Caco-2 (cell line): ENCODE data around the gene CASTOR1. TPM values are rescaled to one million over a fixed set of nuclear protein-coding genes. Genes with fewer than 3 reads are reported as not detected.

Experiments
- BruUV-seq: library from RNA; stranded (reverse); fragments of 400-500 nt; replicated peaks from 2 replicates; lab custom pipeline; 2021; lab: Mats Ljungman, UMichigan
- CTCF ChIA-PET: fragments of 300-600 bp; sonication (Branson Sonifier 250); formaldehyde crosslinking; loops from one replicate; lab custom pipeline; 2022; ENCODE audit warnings: antibody characterized with exemption; lab: Charles Lee
- POLR2A ChIA-PET: fragments of 300-600 bp; sonication (Branson Sonifier 250); formaldehyde crosslinking; loops from one replicate; lab custom pipeline; 2022; ENCODE audit warnings: antibody characterized with exemption; lab: Charles Lee
- DNase-seq, 2 experiments: peaks; one replicate each; pipeline versions ENCODE4 v3.0.0 to v3.0.0-alpha.2; 2020 to 2022
- H3K27me3 ChIP-seq: replicated peaks from 2 replicates; pipeline ENCODE4 v1.6.0; 2011; ENCODE audit warnings: low read length; ENCODE audit not compliant: control insufficient read depth, insufficient read depth
- H3K36me3 ChIP-seq: 2 replicates; pipeline ENCODE4 v1.5.1; 2011; ENCODE audit warnings: low read length; ENCODE audit not compliant: control insufficient read depth, insufficient read depth
- H3K4me1 ChIP-seq: fragments of 250-450 bp; sonication (Bioruptor Pico); 2 replicates; pipeline ENCODE4 v1.5.1; 2020; ENCODE audit warnings: mild to moderate bottlenecking
- H3K4me3 ChIP-seq: 2 replicates; pipeline ENCODE4 v1.5.1; 2011; ENCODE audit warnings: low read depth, mild to moderate bottlenecking, control low read depth, low read length
- H3K9me3 ChIP-seq: fragments of 250-450 bp; sonication (Bioruptor Pico); 2 replicates; pipeline ENCODE4 v1.5.1; 2020; ENCODE audit warnings: mild to moderate bottlenecking, moderate library complexity
- H3K27ac Mint-ChIP-seq: one replicate; pipeline ENCODE4 v1.8.0; 2022; ENCODE audit warnings: mixed read lengths; ENCODE audit not compliant: unreplicated experiment
- H3K27me3 Mint-ChIP-seq: one replicate; pipeline ENCODE4 v1.8.0; 2022; ENCODE audit warnings: mixed read lengths; ENCODE audit not compliant: insufficient read depth, unreplicated experiment
- H3K36me3 Mint-ChIP-seq: one replicate; pipeline ENCODE4 v1.8.0; 2022; ENCODE audit warnings: mild to moderate bottlenecking, mixed read lengths; ENCODE audit not compliant: insufficient read depth, unreplicated experiment
- H3K4me1 Mint-ChIP-seq: one replicate; pipeline ENCODE4 v1.8.0; 2022; ENCODE audit warnings: low read depth, mixed read lengths; ENCODE audit not compliant: unreplicated experiment
- H3K4me3 Mint-ChIP-seq: one replicate; pipeline ENCODE4 v1.8.0; 2022; ENCODE audit warnings: mild to moderate bottlenecking, moderate library complexity, mixed read lengths; ENCODE audit not compliant: unreplicated experiment
- H3K9me3 Mint-ChIP-seq: one replicate; pipeline ENCODE4 v1.8.0; 2022; ENCODE audit warnings: mixed read lengths; ENCODE audit not compliant: unreplicated experiment
- intact Hi-C: fragments of 100-400 bp; cut with micrococcal nuclease; formaldehyde crosslinking; loops from one replicate; pipeline ENCODE4 v1.10.0; 2022; ENCODE audit not compliant: unreplicated experiment
- total RNA-seq: library from RNA; stranded (reverse); gene quantifications from 2 replicates; pipeline ENCODE4 v1.2.3, GENCODE V29; 2022
- TF ChIP-seq, protein P1 (sequence below), 2 experiments: fragments of 200-600 bp in 1 of 2; IDR thresholded peaks; 1 replicate in 1 of 2; 2 replicates in 1 of 2; pipeline versions ENCODE4 v1.5.1 to v1.8.0; 2011 to 2022; ENCODE audit warnings: antibody characterized with exemption in 1 of 2, control low read depth in 1 of 2, inconsistent platforms in 1 of 2, low read depth in 1 of 2, low read length in 1 of 2, mild to moderate bottlenecking in 1 of 2, moderate library complexity in 1 of 2; ENCODE audit not compliant: insufficient read depth in 1 of 2, severe bottlenecking in 1 of 2, unreplicated experiment in 1 of 2

Gene CASTOR1
- total RNA-seq, 1 experiment from 2014 or later, result 6.3 TPM

DNA sequence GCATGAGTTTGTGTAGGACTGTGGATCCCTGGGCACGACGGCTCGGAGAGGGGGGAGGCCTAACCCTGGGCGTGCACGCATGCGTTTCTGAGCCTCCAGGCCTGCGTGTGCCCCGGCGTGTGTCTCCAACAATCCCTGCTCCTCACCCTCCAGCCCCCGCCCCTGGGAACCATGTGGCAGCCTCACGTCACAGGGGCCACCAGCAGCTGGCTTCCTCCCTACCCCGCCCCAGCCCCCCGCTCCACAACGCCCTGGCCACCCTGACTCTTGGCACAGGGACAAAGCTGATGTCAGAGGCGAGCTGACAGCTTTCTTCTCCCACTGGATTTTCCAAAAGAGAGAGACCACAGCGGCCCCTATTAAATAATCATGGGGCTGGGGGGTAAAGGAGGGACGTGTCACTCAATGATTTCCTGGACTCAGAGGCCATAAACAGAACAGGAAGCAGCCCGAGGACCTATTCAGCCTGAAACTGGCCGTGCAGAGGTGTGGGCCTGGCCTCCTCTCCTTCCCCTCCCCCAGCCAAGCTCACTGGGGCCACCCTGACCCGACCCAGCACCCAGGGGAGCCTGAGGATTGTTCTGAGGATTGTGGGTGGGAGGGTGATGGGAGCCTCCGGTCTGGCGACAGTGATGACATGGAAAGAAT lies 36.0 kb downstream of the CASTOR1 start:
- no peak for DNase-seq
- POLR2A ChIA-PET, result interaction anchor here (0.6 kb wide), 1 partner anchor 1336 kb away, joined by 3 read pairs; no protein-coding TSS in a partner anchor
- BruUV-seq, result no TSS peak
- Histone ChIP-seq H3K36me3 (no peaks in the 10 kb centered on the region), H3K4me1 (peaks cover 33% of the 10 kb centered on the region), H3K9me3 (no peaks in the 10 kb centered on the region), H3K4me3 (no peak overlapping the region), H3K27me3 (no peaks in the 10 kb centered on the region)
- Mint-ChIP-seq H3K27ac (no peak overlapping the region), H3K36me3 (no peaks in the 10 kb centered on the region), H3K9me3 (no peaks in the 10 kb centered on the region), H3K4me1 (peaks cover 26% of the 10 kb centered on the region), H3K4me3 (no peak overlapping the region), H3K27me3 (no peaks in the 10 kb centered on the region)
- TF ChIP-seq, protein P1, sequence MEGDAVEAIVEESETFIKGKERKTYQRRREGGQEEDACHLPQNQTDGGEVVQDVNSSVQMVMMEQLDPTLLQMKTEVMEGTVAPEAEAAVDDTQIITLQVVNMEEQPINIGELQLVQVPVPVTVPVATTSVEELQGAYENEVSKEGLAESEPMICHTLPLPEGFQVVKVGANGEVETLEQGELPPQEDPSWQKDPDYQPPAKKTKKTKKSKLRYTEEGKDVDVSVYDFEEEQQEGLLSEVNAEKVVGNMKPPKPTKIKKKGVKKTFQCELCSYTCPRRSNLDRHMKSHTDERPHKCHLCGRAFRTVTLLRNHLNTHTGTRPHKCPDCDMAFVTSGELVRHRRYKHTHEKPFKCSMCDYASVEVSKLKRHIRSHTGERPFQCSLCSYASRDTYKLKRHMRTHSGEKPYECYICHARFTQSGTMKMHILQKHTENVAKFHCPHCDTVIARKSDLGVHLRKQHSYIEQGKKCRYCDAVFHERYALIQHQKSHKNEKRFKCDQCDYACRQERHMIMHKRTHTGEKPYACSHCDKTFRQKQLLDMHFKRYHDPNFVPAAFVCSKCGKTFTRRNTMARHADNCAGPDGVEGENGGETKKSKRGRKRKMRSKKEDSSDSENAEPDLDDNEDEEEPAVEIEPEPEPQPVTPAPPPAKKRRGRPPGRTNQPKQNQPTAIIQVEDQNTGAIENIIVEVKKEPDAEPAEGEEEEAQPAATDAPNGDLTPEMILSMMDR (IDR thresholded peaks at IDR 0.05; ENCODE audit: insufficient read depth in 1 of 2, low read depth in 1 of 2, low read length in 1 of 2, severe bottlenecking in 1 of 2, unreplicated experiment in 1 of 2), result no peak
- intact Hi-C loops, result no loop called here
- CTCF ChIA-PET, result interaction anchor here (0.6 kb wide), 1 partner anchor 134 kb away, joined by 5 read pairs; the partner anchor contains the start of gene RNF215

DNA sequence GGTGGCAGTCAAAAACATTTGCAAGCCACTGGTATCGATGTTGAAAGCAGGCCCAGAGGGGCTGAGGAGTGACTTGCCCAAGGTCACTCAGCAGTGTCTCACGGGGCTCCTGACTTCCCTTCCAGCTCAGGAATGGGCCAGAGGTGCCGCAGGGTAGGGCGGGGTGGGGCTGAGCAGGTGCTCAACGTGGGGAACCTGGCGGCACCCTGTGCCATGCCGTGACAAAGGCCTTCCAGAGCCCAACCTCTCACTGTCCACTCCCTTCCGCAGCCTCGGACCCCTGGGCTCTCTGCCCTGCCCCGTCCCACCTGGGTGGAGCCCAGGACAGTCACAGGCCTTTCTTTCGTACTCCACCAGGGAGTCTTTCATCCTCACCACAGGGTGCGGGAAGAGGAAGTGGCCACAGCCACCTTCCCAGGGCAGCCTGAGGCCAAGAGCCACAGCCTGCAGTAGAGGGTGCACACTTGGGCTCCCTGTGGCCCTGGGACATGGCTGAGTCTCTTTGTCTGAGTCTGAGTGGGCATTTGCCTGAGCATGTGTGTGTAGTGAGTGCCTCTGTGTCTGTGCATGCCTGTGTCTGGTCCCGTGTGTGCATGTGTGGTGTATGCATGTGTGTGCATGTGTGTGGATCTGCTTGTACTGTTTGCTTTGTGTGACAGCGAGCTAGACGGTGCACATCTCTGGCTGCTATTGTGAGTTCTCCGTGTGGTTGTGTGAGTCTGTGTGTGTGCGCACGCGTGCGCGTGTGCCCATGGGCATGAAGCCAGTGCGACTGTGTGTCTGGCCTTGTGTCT lies 36.7 kb downstream of the CASTOR1 start:
- TF ChIP-seq, protein P1 (IDR thresholded peaks at IDR 0.05; ENCODE audit: insufficient read depth in 1 of 2, low read depth in 1 of 2, low read length in 1 of 2, severe bottlenecking in 1 of 2, unreplicated experiment in 1 of 2), result no peak
- Histone ChIP-seq H3K4me1 (peaks cover 37% of the 10 kb centered on the region), H3K4me3 (no peak overlapping the region), H3K9me3 (no peaks in the 10 kb centered on the region), H3K36me3 (no peaks in the 10 kb centered on the region), H3K27me3 (no peaks in the 10 kb centered on the region)
- Mint-ChIP-seq H3K36me3 (no peaks in the 10 kb centered on the region), H3K4me1 (peaks cover 27% of the 10 kb centered on the region), H3K9me3 (no peaks in the 10 kb centered on the region), H3K27me3 (no peaks in the 10 kb centered on the region), H3K4me3 (no peak overlapping the region), H3K27ac (no peak overlapping the region)
- ChIA-PET POLR2A (no interaction called here), CTCF (interaction anchor here (0.6 kb wide), 1 partner anchor 52 kb away, joined by 4 read pairs; no protein-coding TSS in a partner anchor)
- no peak for DNase-seq
- no TSS peak for BruUV-seq
- intact Hi-C loops, result no loop called here

DNA sequence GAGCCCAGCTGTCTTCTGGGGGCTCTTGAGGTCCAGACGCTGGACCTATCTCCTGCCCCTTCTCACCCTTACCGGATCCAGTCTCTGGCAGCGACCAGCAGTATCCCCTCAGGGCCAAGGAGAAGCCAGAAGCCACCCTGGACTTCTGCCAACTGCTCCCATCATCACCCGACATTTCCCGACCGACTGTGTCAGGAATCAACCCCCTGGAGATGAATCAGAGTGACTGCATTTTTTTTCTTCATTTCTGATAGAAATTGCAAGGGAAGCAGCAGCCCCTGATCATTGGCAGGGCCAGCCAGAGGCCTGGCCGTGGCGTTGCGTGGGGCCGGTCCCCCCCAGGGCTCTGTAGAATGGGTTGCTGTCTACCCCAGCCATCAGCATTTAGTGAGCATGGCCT lies 37.6 kb downstream of the CASTOR1 start:
- H3K27me3 Mint-ChIP-seq, result no peaks in the 10 kb centered on the region
- no peaks in the 10 kb centered on the region for H3K27me3 ChIP-seq
- no peaks in the 10 kb centered on the region for H3K9me3 ChIP-seq
- intact Hi-C loops, result no loop called here
- H3K36me3 Mint-ChIP-seq, result no peaks in the 10 kb centered on the region
- ChIA-PET CTCF (interaction anchor here (0.6 kb wide), 1 partner anchor 51 kb away, joined by 4 read pairs; no protein-coding TSS in a partner anchor), POLR2A (no interaction called here)
- no peak overlapping the region for H3K4me3 Mint-ChIP-seq
- no peak for DNase-seq
- no peaks in the 10 kb centered on the region for H3K9me3 Mint-ChIP-seq
- H3K4me1 Mint-ChIP-seq, result peaks cover 25% of the 10 kb centered on the region
- H3K4me1 ChIP-seq, result peaks cover 36% of the 10 kb centered on the region
- H3K4me3 ChIP-seq, result no peak overlapping the region
- H3K36me3 ChIP-seq, result no peaks in the 10 kb centered on the region
- TF ChIP-seq, protein P1 (IDR thresholded peaks at IDR 0.05; ENCODE audit: insufficient read depth in 1 of 2, low read depth in 1 of 2, low read length in 1 of 2, severe bottlenecking in 1 of 2, unreplicated experiment in 1 of 2), result no peak
- no TSS peak for BruUV-seq
- no peak overlapping the region for H3K27ac Mint-ChIP-seq
